GM12873 (cell line): ENCODE measurements around the gene SOX5.

Experiments used
- TF ChIP-seq, protein P1 (sequence below): IDR thresholded peaks from 2 replicates; pipeline ENCODE4 v1.5.1; 2012; ENCODE audit warnings: low read depth, mild to moderate bottlenecking, moderate library complexity, low read length, control low read depth; ENCODE audit not compliant: insufficient read depth; ENCODE audit errors: missing control alignments

Gene SOX5

DNA sequence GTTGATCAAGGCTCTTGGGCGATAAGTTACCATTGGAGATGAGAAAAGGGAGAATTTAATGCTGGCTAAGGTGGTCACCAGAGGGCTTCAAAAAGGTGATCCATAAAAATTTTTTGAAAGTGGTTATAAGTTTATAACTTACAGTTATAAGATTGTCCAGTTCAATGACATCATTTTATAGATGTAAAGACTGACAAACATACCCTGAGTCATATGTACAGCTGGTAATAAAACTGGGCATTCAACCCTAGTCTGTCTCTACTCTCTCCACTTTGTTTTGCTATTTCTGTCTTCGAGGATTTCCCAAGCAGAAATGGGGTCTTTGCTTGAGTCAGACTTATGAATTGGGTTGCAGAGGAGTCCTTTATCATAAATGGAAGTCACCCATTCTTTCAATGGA lies 454.0 kb downstream of the SOX5 start:
- TF ChIP-seq, protein P1, sequence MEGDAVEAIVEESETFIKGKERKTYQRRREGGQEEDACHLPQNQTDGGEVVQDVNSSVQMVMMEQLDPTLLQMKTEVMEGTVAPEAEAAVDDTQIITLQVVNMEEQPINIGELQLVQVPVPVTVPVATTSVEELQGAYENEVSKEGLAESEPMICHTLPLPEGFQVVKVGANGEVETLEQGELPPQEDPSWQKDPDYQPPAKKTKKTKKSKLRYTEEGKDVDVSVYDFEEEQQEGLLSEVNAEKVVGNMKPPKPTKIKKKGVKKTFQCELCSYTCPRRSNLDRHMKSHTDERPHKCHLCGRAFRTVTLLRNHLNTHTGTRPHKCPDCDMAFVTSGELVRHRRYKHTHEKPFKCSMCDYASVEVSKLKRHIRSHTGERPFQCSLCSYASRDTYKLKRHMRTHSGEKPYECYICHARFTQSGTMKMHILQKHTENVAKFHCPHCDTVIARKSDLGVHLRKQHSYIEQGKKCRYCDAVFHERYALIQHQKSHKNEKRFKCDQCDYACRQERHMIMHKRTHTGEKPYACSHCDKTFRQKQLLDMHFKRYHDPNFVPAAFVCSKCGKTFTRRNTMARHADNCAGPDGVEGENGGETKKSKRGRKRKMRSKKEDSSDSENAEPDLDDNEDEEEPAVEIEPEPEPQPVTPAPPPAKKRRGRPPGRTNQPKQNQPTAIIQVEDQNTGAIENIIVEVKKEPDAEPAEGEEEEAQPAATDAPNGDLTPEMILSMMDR: no peak

DNA sequence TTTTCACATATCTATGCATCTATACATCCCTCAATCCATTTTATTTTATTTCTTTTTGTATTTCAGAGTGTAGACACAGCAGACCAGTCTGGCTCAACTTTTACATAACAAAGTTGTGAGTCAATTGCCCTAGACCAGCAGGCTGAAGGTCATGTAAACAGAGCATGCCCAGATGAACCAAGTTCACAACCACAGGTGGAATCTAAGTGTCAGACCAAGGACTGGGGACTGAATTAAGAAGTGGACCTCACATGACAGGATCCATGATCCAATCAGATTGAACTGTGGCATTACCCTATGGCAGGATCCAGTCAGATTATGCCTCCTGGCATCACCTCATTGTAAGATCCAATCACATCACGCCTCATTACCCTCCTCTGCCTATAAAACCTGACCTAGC lies 455.8 kb downstream of the SOX5 start:
- TF ChIP-seq, protein P1: no peak

GRCh38 chr12:23488130-23488529 lies 461.3 kb downstream of the SOX5 start:
- TF ChIP-seq, protein P1: no peak

GRCh38 chr12:23484238-23484637 lies 465.2 kb downstream of the SOX5 start:
- TF ChIP-seq, protein P1: no peak

DNA sequence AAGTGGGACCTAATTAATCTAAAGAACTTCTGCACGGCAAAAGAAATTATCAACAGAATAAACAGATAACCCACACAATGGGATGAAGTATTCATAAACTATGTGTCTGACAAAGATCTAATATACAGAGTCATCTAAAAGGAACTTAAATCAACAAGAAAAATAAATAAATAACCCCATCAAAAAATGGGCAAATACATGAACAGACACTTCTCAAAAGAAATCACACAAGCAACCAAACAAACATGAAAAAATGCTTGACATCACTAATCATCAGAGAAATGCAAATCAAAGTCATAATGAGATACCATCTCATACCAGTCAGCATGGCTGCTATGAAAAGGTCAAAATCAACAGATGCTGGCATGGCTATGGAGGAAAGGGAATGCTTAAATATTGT lies 466.9 kb downstream of the SOX5 start:
- TF ChIP-seq, protein P1: no peak
